ENCODE data around the gene NRG4. TPM values are rescaled to one million over a fixed set of nuclear protein-coding genes. Genes with fewer than 3 reads are reported as not detected.
A peak's percentile ranks its signal among the peaks of the same experiment; 100 is the strongest.

NRG4 gene
- total RNA-seq, 1 experiment from 2014 or later = not detected

- H2AFZ ChIP-seq (ENCODE audit: low read length) = no peak overlapping the region
- no peaks in the 10 kb centered on the region for H3K27me3 ChIP-seq (ENCODE audit: insufficient read depth, low read length)
- Mint-ChIP-seq H3K9me3 (no peaks in the 10 kb centered on the region), H3K36me3 (ENCODE audit: insufficient read depth in 1 of 3, low read depth in 3 of 3) (peaks cover 13 to 55% (median 36%) of the 10 kb centered on the region in 3 experiments), H3K4me3 (no peak overlapping the region), H3K4me1 (peaks cover 14 to 23% of the 10 kb centered on the region in 2 experiments), H3K27ac (peak overlapping the region in 1 of 3 experiments; percentile 37; a peak in 4 of 7 replicates), H3K27me3 (ENCODE audit: low read depth) (no peaks in the 10 kb centered on the region)
- no peak overlapping the region for H3K4me2 ChIP-seq (ENCODE audit: insufficient read depth, insufficient read length, low read length)
- H3T11ph ChIP-seq (ENCODE audit: low read length) = no peak overlapping the region
- no CpG with 5 or more reads among the region's 9 CpGs for WGBS (ENCODE audit: extremely low coverage, insufficient read length, low lambda C conversion rate)
- no peak overlapping the region for H4K91ac ChIP-seq (ENCODE audit: insufficient read length, low read depth, low read length)
- TF ChIP-seq, protein P1, sequence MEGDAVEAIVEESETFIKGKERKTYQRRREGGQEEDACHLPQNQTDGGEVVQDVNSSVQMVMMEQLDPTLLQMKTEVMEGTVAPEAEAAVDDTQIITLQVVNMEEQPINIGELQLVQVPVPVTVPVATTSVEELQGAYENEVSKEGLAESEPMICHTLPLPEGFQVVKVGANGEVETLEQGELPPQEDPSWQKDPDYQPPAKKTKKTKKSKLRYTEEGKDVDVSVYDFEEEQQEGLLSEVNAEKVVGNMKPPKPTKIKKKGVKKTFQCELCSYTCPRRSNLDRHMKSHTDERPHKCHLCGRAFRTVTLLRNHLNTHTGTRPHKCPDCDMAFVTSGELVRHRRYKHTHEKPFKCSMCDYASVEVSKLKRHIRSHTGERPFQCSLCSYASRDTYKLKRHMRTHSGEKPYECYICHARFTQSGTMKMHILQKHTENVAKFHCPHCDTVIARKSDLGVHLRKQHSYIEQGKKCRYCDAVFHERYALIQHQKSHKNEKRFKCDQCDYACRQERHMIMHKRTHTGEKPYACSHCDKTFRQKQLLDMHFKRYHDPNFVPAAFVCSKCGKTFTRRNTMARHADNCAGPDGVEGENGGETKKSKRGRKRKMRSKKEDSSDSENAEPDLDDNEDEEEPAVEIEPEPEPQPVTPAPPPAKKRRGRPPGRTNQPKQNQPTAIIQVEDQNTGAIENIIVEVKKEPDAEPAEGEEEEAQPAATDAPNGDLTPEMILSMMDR (conservative IDR thresholded peaks at IDR 0.05) = peak; percentile 74
- H3K4me1 ChIP-seq (ENCODE audit: insufficient read depth, low read length) = peaks cover 10% of the 10 kb centered on the region
- H2BK120ac ChIP-seq (ENCODE audit: low read depth, low read length, poor library complexity, severe bottlenecking) = no peak overlapping the region
- no peak overlapping the region for H3K18ac ChIP-seq (ENCODE audit: insufficient read length, low read depth, low read length)
- H2AK5ac ChIP-seq (ENCODE audit: insufficient read length, low read length) = no peak overlapping the region
- H3K9ac ChIP-seq (ENCODE audit: extremely low read depth, insufficient read length, low read length) = no peak overlapping the region
- peaks cover 4% of the 10 kb centered on the region for H3K79me1 ChIP-seq (ENCODE audit: insufficient read depth, low read depth, low read length, poor library complexity, severe bottlenecking)
- no peak overlapping the region for H4K5ac ChIP-seq (ENCODE audit: insufficient read length, low read depth, low read length)
- H4K20me1 ChIP-seq (ENCODE audit: control insufficient read depth, insufficient read depth, insufficient read length) = no peaks in the 10 kb centered on the region
- no peak overlapping the region for H2BK20ac ChIP-seq (ENCODE audit: low read depth, low read length, poor library complexity, severe bottlenecking)
- no peak overlapping the region for H3K14ac ChIP-seq (ENCODE audit: insufficient read depth, low read length)
- peak overlapping the region; percentile 51 for H3K56ac ChIP-seq (ENCODE audit: insufficient read length, low read depth, low read length)
- H3K23ac ChIP-seq (ENCODE audit: insufficient read length, low read depth, low read length) = no peak overlapping the region
- no peaks in the 10 kb centered on the region for H3K9me3 ChIP-seq (ENCODE audit: control insufficient read depth, low read depth, low read length)
- DNase-seq = no peak
- H3K27ac ChIP-seq (ENCODE audit: insufficient read length, low read depth, low read length) = no peak overlapping the region
- peaks cover 2% of the 10 kb centered on the region; the same call in 1 of the 2 replicates for H3K79me2 ChIP-seq (ENCODE audit: insufficient read depth, low read length)
- H2BK5ac ChIP-seq (ENCODE audit: insufficient read length, low read length) = no peak overlapping the region
- H3K4ac ChIP-seq (ENCODE audit: low read depth, low read length) = no peak overlapping the region
- H2BK15ac ChIP-seq (ENCODE audit: low read depth, low read length) = no peak overlapping the region
- no peak overlapping the region for H4K8ac ChIP-seq (replicated peaks; ENCODE audit: insufficient read length, low read depth, low read length)
- no peak overlapping the region for H2BK12ac ChIP-seq (ENCODE audit: insufficient read length, low read depth, low read length)
- H3K23me2 ChIP-seq (ENCODE audit: insufficient read length, low read depth, low read length, poor library complexity, severe bottlenecking) = no peaks in the 10 kb centered on the region
Measured at GRCh38 chr15:75921732-75922703, 90.2 kb downstream of the NRG4 start.

Data from H9 (cell line).